ENCODE data around the gene ZBTB8OS. TPM values are rescaled to one million over a fixed set of nuclear protein-coding genes. Genes with fewer than 3 reads are reported as not detected.

ZBTB8OS gene
- 30.5 TPM for total RNA-seq

DNA sequence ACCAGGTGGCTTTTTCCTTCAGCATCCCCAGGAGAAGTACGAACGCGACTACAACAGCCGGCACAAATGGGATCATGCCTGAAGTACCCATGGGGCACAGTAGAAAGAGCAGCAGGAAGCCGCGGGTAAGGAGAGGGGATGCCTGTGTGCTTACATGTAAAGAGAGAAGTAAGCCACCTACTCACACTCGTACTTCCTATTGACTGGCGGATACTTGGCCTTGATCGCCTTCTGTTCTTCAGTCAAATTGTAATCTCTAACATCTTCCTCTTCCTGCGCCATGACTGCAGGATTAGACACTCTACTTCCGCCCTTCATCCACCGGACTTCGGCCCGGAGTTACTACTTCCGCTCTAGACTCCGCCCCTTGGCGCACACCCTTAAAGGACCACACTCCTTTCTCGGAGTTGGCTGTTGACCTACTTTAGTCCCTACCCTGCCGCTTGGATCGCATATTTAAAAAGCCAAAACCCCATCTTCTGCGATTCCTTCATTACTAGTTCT lies at the start of gene ZBTB8OS:
TSS of gene ZBTB8OS (minus strand) at position 303 of the 504 bp plus-strand sequence. CDS start at position 282, 21 bp downstream.

DNA sequence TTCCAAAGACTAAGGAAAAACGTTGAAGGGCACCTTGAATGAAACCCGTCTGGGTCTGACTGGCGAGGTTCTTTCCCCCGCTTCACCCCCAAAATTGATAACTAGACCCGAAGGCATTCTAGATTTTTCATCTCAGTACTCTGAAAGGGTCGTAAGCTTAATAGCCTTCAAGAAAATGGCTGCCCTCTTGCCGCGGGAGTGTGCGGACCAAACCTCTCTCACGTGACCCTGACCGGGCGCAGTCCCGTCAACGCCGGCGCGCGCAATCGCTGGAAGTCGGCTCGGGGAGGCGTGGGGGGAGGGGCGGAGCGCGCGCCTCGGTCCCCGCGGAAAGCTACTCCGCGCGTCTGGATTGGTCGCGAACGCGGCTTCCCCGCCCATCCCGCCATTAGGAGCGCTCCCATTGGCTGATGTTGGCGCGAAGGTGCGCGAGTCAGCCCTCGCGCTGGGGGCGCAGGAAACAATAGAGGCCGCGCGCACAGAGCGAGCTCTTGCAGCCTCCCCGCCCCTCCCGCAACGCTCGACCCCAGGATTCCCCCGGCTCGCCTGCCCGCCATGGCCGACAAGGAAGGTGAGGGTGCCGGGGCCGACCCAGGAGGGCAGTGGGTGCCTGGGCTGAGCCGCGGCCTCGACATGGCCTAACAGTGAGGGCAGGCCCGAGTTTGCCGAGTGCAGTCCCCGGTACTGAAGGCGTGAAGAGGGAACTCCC lies 556 bp upstream of the ZBTB8OS start, which contains the start of gene RBBP4:
TSS of gene RBBP4 (plus strand) at position 457 of the 709 bp plus-strand sequence. CDS start at position 556, 99 bp downstream.

Other genes with a start within 250 kb of the ZBTB8OS start
- gene ZBTB8B, start 185.5 kb downstream of the ZBTB8OS start, total RNA-seq, result 3.8 TPM
- gene ZBTB8A, start 111.1 kb downstream of the ZBTB8OS start, total RNA-seq, result 24.7 TPM
- gene RBBP4, start 658 bp upstream of the ZBTB8OS start, total RNA-seq, result 252 TPM
- 15.3 TPM for gene SYNC, start 52.2 kb upstream of the ZBTB8OS start, total RNA-seq
- 42.4 TPM for gene YARS1, start 166.8 kb upstream of the ZBTB8OS start, total RNA-seq
- 96.8 TPM for gene S100PBP, start 167.1 kb upstream of the ZBTB8OS start, total RNA-seq
- 69.1 TPM for gene FNDC5, start 220.4 kb upstream of the ZBTB8OS start, total RNA-seq
- 15.2 TPM for gene HPCA, start 235.9 kb upstream of the ZBTB8OS start, total RNA-seq